ENCODE results near the gene RAB43.

Gene RAB43

DNA sequence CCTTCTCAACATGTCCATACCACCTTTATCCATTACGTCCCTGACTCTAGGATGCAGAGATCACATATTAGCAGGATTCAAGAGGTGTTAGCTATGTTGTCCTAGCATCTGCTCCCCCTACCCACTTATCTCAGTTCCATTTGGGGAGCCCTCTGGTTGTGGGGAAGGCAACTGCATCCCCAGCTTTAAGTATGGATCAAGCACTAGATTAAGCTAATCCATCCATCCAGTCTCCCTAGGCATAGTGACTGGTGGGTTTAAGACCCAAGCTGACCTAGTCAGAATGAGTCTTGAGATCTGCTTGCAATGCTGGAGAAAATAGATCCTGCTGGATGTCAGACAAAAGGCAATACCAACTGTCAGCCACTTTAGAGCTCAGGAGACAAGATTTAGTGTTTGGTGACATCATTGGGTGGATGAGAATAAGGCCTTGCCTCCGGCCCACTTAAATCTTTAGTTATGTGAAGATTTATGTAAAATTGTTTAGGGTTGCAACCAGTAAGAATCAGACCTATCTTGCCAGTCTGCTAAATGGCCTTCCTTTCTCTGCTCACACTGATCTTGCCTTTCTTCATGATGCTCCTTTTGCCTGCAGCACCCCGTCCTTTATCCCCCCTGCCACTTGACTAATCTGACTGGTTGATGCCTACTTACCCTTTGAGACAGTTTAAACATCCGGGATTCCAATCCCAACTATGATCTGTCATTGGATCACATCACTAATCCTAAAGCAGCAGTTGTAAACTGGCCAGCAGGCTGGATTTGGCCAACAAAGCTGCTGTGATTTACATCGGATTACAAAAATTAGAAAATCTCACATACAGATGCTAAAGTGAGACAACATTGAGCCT is 41.4 kb upstream of the RAB43 start:
- no peak overlapping the region for H3K4me3 ChIP-seq (replicated peaks; ENCODE audit: insufficient read depth, low read length)
- H3K27me3 ChIP-seq (ENCODE audit: insufficient read depth, poor library complexity, severe bottlenecking): no peaks in the 10 kb centered on the region
- peak in 1 of 2 experiments; percentile 29 for DNase-seq (ENCODE audit: low read depth in 1 of 2, low spot score in 1 of 2)
- peak overlapping the region; percentile 94 for H3K27ac ChIP-seq (replicated peaks)
- TF ChIP-seq, protein P1, sequence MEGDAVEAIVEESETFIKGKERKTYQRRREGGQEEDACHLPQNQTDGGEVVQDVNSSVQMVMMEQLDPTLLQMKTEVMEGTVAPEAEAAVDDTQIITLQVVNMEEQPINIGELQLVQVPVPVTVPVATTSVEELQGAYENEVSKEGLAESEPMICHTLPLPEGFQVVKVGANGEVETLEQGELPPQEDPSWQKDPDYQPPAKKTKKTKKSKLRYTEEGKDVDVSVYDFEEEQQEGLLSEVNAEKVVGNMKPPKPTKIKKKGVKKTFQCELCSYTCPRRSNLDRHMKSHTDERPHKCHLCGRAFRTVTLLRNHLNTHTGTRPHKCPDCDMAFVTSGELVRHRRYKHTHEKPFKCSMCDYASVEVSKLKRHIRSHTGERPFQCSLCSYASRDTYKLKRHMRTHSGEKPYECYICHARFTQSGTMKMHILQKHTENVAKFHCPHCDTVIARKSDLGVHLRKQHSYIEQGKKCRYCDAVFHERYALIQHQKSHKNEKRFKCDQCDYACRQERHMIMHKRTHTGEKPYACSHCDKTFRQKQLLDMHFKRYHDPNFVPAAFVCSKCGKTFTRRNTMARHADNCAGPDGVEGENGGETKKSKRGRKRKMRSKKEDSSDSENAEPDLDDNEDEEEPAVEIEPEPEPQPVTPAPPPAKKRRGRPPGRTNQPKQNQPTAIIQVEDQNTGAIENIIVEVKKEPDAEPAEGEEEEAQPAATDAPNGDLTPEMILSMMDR (IDR thresholded peaks at IDR 0.05; ENCODE audit: insufficient read depth, low read length): peak; percentile 26
- no peak for TF ChIP-seq GABPA (IDR thresholded peaks at IDR 0.05; ENCODE audit: low read depth)
- TF ChIP-seq SPI1 (IDR thresholded peaks at IDR 0.05; ENCODE audit: borderline replicate concordance, low read depth): no peak
- no peak for TF ChIP-seq REST (IDR thresholded peaks at IDR 0.05; ENCODE audit: insufficient replicate concordance, low read depth)
- TF ChIP-seq POLR2AphosphoS5 (IDR thresholded peaks at IDR 0.05; ENCODE audit: low read depth): 0 out of 2 replicates have a peak, but pooled peaks have one; percentile 10

- peak overlapping the region; percentile 94 for H3K27ac ChIP-seq (replicated peaks)
- no peaks in the 10 kb centered on the region for H3K27me3 ChIP-seq (ENCODE audit: insufficient read depth, poor library complexity, severe bottlenecking)
- peak in 1 of 2 experiments; percentile 51 for DNase-seq (ENCODE audit: low read depth in 1 of 2, low spot score in 1 of 2)
- TF ChIP-seq GABPA (IDR thresholded peaks at IDR 0.05; ENCODE audit: low read depth) (no peak), REST (IDR thresholded peaks at IDR 0.05; ENCODE audit: insufficient replicate concordance, low read depth) (no peak), POLR2AphosphoS5 (IDR thresholded peaks at IDR 0.05; ENCODE audit: low read depth) (no peak), SPI1 (IDR thresholded peaks at IDR 0.05; ENCODE audit: borderline replicate concordance, low read depth) (no peak)
- TF ChIP-seq, protein P1 (IDR thresholded peaks at IDR 0.05; ENCODE audit: insufficient read depth, low read length): no peak
- H3K4me3 ChIP-seq (replicated peaks; ENCODE audit: insufficient read depth, low read length): peak overlapping the region; percentile 95
Measured at GRCh38 chr3:129161860-129162271, 40.3 kb upstream of the RAB43 start.

DNA sequence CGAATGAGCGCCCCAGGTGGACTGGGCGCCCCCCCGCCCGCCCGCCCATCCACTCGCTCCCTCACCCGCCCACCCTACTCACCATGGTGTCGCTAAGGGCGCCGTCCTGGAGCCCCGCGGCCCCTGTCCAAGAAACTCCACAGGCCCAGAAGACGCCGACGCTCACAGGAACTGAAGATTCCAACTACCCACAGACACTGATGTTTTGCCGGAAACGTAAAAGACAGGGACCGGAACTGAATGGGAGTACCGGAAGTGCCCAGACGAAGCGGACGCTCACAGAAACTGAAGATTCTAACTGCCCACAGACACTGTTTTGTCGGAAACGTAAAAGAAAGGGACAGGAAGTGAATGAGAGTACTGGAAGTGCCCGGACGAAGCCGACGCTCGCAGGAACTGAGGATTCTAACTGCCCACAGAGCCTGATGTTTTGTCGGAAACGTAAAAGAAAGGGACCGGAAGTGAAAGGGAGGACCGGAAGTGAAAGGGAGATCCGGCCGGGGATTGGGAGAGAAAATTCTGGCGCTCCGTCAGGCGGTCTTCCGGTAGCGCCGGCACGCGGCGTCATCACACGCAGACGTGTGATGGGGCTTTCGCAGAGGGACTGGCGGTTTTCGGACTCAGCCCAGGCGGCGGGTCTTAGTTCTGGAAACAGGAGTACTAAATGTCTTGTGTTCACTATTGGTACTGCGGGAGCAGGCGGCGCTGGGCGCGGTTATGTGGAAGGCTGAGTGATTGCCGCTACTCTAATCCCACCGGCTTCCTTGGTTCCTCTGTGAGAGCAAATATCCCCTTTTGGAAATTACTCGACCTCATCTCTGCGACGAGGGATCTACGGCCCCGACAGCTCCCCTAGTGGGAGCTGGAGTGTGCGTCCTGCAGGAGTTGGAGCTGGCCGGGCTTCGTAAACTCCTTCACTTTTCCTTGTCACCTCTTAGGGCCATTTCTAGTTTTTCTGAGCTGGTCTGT is 39.6 kb upstream of the RAB43 start, which contains the start of gene ISY1:
TSS of gene ISY1 (minus strand) at position 173 of the 969 bp plus-strand sequence. CDS start at position 85, 88 bp downstream.
- TF ChIP-seq REST (IDR thresholded peaks at IDR 0.05; ENCODE audit: insufficient replicate concordance, low read depth) (no peak), POLR2AphosphoS5 (IDR thresholded peaks at IDR 0.05; ENCODE audit: low read depth) (peak; percentile 94), GABPA (IDR thresholded peaks at IDR 0.05; ENCODE audit: low read depth) (peak; percentile 100), SPI1 (IDR thresholded peaks at IDR 0.05; ENCODE audit: borderline replicate concordance, low read depth) (peak; percentile 34; the same call in 1 of the 2 replicates)
- TF ChIP-seq, protein P1 (IDR thresholded peaks at IDR 0.05; ENCODE audit: insufficient read depth, low read length): peak; percentile 96
- peak within 1 kb of the TSS; percentile 95 for H3K4me3 ChIP-seq (replicated peaks; ENCODE audit: insufficient read depth, low read length)
- peak within 1 kb of the TSS; percentile 94 for H3K27ac ChIP-seq (replicated peaks)
- DNase-seq (ENCODE audit: low read depth in 1 of 2, low spot score in 1 of 2): peak; percentile 90 to 93
- H3K27me3 ChIP-seq (ENCODE audit: insufficient read depth, poor library complexity, severe bottlenecking): no peaks in the 10 kb centered on the region
